Globus pallidus (tissue), 1 donor: Measurements from ENCODE around the gene SPOCK1.
"Not testable (repeated sequence)": the region's sequence is repeated elsewhere in the genome, so short reads cannot be mapped to it uniquely, and the experiment has no call there.

Experiments
- DNase-seq: peaks from one replicate; pipeline ENCODE4 v3.0.0-alpha.2; 2015; ENCODE audit warnings: low spot score

SPOCK1 gene

GRCh38 chr5:137498736-137499505 lies at the start of gene SPOCK1:
Gene SPOCK1, minus strand, starts transcription at chr5:137499326.
- DNase-seq = peak; percentile 81

GRCh38 chr5:137545956-137546355 lies 46.8 kb upstream of the SPOCK1 start:
- no peak for DNase-seq

GRCh38 chr5:137535449-137535848 lies 36.3 kb upstream of the SPOCK1 start:
- DNase-seq = not testable (repeated sequence)

- DNase-seq = no peak
These were observed 34.8 kb upstream of the SPOCK1 start for GRCh38 chr5:137533963-137534362.

- DNase-seq = no peak
These were observed 32.1 kb upstream of the SPOCK1 start for GRCh38 chr5:137531266-137531665.

- peak; percentile 37 for DNase-seq
These were observed 22.1 kb upstream of the SPOCK1 start for GRCh38 chr5:137521246-137521645.

GRCh38 chr5:137516961-137517360 lies 17.8 kb upstream of the SPOCK1 start:
- no peak for DNase-seq

GRCh38 chr5:137516251-137516797 lies 17.2 kb upstream of the SPOCK1 start:
- DNase-seq = no peak

- no peak for DNase-seq
These were observed 16.1 kb upstream of the SPOCK1 start for GRCh38 chr5:137515238-137515637.

- DNase-seq = no peak
These were observed 11.5 kb upstream of the SPOCK1 start for GRCh38 chr5:137510671-137511070.

- no peak for DNase-seq
These were observed 8.0 kb upstream of the SPOCK1 start for GRCh38 chr5:137507150-137507549.

GRCh38 chr5:137506296-137506695 lies 7.2 kb upstream of the SPOCK1 start:
- no peak for DNase-seq

GRCh38 chr5:137504916-137505315 lies 5.8 kb upstream of the SPOCK1 start:
- no peak for DNase-seq

- DNase-seq = no peak
These were observed 4.3 kb upstream of the SPOCK1 start for GRCh38 chr5:137503456-137503855.

GRCh38 chr5:137502632-137503031 lies 3.5 kb upstream of the SPOCK1 start:
- DNase-seq = no peak

- no peak for DNase-seq
These were observed 2.8 kb upstream of the SPOCK1 start for GRCh38 chr5:137501846-137502406.

GRCh38 chr5:137501226-137501625 lies 2.1 kb upstream of the SPOCK1 start:
- no peak for DNase-seq

- no peak for DNase-seq
These were observed 1.6 kb upstream of the SPOCK1 start for GRCh38 chr5:137500615-137501225.

GRCh38 chr5:137499506-137499847 lies 351 bp upstream of the SPOCK1 start:
- DNase-seq = not testable (repeated sequence)

- DNase-seq = no peak
These were observed 808 bp downstream of the SPOCK1 start for GRCh38 chr5:137498301-137498735.

- DNase-seq = peak; percentile 66
These were observed 1.5 kb downstream of the SPOCK1 start for GRCh38 chr5:137497396-137498290.

GRCh38 chr5:137496919-137497318 lies 2.2 kb downstream of the SPOCK1 start:
- DNase-seq = no peak
